Cardiac muscle cell (in vitro differentiated cells and primary cell): ENCODE results near the gene PTPN22. TPM values are rescaled to one million over a fixed set of nuclear protein-coding genes. Genes with fewer than 3 reads are reported as not detected.

Experiments used
- DNase-seq, 2 donors: peaks; one replicate each; pipeline versions ENCODE4 v3.0.0 to v3.0.0-alpha.2; 2010 to 2017; ENCODE audit warnings: low read depth in 1 of 2, low spot score in 1 of 2
- H3K27ac ChIP-seq: fragments of 200-600 bp; sonication (generic); 2 replicates; pipeline ENCODE4 v1.5.1; 2016
- H3K27me3 ChIP-seq: fragments of 200-600 bp; sonication (generic); 2 replicates; pipeline ENCODE4 v1.6.0; 2016; ENCODE audit warnings: control low read depth
- H3K36me3 ChIP-seq: fragments of 200-600 bp; sonication (generic); 2 replicates; pipeline ENCODE4 v1.5.1; 2016; ENCODE audit warnings: control low read depth
- H3K4me1 ChIP-seq: fragments of 200-600 bp; sonication (generic); 2 replicates; pipeline ENCODE4 v1.8.1; 2017; ENCODE audit warnings: low read depth, mild to moderate bottlenecking, mixed run types
- H3K4me3 ChIP-seq: fragments of 200-600 bp; sonication (generic); 2 replicates; pipeline ENCODE4 v1.5.1; 2016; ENCODE audit warnings: mild to moderate bottlenecking
- H3K9me3 ChIP-seq: fragments of 200-600 bp; sonication (generic); 2 replicates; pipeline ENCODE4 v1.5.1; 2017; ENCODE audit warnings: low read depth, mild to moderate bottlenecking, control low read depth
- polyA plus RNA-seq: library from polyadenylated mRNA; unstranded; fragments of >200 nt; fragmentation: Nextera tagmentation; extraction: Ambion mirVana; gene quantifications from 2 replicates; pipeline ENCODE4 v1.2.1, GENCODE V29; 2016
- total RNA-seq: library from RNA; depleted of rRNA; stranded (reverse); fragments of >200 nt; gene quantifications from 2 replicates; pipeline ENCODE4 v1.2.3, GENCODE V29; 2016
- TF ChIP-seq, protein P1 (sequence below): IDR thresholded peaks from 2 replicates; pipeline ENCODE4 v1.5.1; 2012; ENCODE audit warnings: low read depth, mild to moderate bottlenecking, low read length

PTPN22 gene
- total and polyA plus RNA-seq, 2 experiments from 2014 or later: not detected

DNA sequence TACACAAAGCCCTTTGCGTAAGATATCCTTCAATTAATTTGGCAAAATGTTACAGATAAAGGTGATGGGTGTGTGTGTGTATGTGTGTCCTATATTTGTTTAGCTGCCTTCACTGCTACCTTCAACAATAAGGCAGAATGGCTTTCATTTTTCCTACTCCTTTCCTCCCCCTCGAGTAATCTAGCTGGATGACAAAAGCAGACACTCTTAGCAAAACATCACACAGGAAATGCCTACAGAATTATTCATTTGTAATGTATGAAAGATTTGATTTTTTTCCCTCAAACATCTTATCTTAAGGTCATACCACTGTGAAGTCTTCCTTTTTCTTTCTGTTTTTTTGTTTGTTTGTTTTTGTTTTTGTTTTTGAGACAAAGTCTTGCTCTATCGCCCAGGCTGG is 10.6 kb downstream of the PTPN22 start:
- no peak overlapping the region for H3K4me3 ChIP-seq
- no peaks in the 10 kb centered on the region for H3K4me1 ChIP-seq
- no peak overlapping the region for H3K27ac ChIP-seq
- no peaks in the 10 kb centered on the region for H3K27me3 ChIP-seq
- TF ChIP-seq, protein P1, sequence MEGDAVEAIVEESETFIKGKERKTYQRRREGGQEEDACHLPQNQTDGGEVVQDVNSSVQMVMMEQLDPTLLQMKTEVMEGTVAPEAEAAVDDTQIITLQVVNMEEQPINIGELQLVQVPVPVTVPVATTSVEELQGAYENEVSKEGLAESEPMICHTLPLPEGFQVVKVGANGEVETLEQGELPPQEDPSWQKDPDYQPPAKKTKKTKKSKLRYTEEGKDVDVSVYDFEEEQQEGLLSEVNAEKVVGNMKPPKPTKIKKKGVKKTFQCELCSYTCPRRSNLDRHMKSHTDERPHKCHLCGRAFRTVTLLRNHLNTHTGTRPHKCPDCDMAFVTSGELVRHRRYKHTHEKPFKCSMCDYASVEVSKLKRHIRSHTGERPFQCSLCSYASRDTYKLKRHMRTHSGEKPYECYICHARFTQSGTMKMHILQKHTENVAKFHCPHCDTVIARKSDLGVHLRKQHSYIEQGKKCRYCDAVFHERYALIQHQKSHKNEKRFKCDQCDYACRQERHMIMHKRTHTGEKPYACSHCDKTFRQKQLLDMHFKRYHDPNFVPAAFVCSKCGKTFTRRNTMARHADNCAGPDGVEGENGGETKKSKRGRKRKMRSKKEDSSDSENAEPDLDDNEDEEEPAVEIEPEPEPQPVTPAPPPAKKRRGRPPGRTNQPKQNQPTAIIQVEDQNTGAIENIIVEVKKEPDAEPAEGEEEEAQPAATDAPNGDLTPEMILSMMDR: no peak
- peak in 1 of 2 donors; percentile 87 for DNase-seq
- H3K9me3 ChIP-seq: no peaks in the 10 kb centered on the region
- H3K36me3 ChIP-seq: no peaks in the 10 kb centered on the region

DNA sequence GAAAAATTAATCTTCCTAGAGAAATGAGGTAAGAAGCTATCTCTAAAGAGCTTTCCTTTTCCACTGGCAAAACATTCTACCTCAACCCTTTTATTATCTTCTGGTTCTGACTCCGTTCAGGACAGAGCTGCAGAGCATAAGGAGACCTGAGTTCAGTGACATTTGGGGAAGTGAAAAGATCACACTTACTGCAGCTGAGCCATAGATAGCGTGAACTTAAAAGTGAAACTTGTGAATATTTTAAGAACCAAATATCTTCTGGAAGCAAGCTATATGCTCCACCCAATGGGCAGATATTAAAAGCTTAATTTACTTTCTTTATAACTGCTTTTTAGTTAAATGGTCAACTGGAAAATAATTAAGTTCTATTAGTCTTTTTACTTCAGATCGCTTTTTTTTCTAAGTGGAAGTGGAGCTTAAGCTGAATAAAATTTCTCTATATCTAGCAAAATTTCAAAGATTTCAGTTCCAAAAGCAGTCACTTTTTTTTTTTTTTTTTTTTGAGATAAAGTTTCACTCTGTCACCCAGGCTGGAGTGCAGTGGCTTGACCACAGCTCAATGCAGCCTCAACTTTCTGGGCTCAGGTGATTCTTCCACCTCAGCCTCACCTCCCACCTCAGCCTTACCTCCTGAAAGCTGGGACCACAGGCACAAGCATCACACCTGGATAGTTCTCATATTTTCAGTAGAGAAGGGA is 11.9 kb downstream of the PTPN22 start:
- TF ChIP-seq, protein P1: no peak
- Histone ChIP-seq H3K4me1 (no peaks in the 10 kb centered on the region), H3K36me3 (no peaks in the 10 kb centered on the region), H3K9me3 (no peaks in the 10 kb centered on the region), H3K27ac (no peak overlapping the region), H3K27me3 (no peaks in the 10 kb centered on the region), H3K4me3 (no peak overlapping the region)
- DNase-seq: no peak

DNA sequence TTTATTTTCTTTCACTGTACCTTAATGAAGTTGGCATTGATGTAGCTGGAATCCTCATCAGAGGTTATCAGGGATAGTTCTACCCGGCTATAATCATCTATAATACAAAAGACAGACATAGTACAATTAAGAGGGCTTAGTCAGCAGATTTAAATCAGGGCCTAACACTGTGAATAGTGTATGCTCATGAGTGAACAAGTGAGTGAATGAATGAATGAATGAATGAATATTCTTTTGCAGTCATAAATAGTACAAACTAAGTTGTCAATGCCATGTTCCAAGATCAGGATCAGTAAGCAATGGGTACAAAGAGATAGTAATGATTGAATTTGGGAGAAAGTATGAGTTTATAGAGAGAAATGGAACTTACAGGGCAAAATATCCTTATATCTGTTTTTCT is 12.5 kb downstream of the PTPN22 start:
- no peak overlapping the region for H3K4me3 ChIP-seq
- no peaks in the 10 kb centered on the region for H3K4me1 ChIP-seq
- DNase-seq: no peak
- no peaks in the 10 kb centered on the region for H3K9me3 ChIP-seq
- TF ChIP-seq, protein P1: no peak
- H3K27ac ChIP-seq: no peak overlapping the region
- no peaks in the 10 kb centered on the region for H3K36me3 ChIP-seq
- no peaks in the 10 kb centered on the region for H3K27me3 ChIP-seq

DNA sequence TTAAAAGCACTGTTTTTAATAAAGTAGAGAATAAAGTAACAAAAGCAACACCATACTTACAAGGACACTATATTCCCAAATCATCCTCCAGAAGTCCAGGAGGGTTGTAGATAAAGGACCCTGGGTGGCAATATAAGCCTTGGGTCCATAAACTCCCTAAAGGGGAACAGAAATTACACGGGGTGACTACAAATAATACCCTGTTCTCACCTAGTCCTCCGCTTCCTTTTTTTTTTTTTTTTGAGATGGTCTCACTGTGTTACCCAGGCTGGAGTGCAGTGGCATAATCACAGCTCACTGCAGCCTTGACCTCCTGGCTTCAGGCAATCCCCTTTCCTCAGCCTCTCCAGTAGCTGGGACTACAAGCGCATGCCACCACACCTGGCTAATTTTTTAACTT is 13.1 kb downstream of the PTPN22 start:
- Histone ChIP-seq H3K9me3 (no peaks in the 10 kb centered on the region), H3K27me3 (no peaks in the 10 kb centered on the region)
- TF ChIP-seq, protein P1: no peak

DNA sequence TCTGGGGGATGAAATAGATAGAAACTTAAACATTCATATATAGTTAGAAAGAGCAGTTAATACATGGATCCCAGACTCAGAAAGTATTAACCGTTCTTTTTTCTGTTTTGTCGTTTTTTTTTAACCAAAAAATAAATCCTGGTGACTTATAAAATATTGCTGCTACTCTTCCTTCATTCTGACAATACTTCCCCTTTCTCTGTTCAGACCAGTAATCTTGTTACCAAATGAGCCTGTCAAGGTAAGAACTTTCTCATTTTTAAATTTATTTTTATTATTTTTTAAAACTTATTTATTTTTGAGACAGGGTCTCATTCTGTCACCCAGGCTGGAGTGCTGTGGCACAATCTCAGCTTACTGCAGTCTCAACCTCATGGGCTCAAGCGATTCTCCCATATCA is 13.7 kb downstream of the PTPN22 start:
- Histone ChIP-seq H3K9me3 (no peaks in the 10 kb centered on the region), H3K27ac (no peak overlapping the region), H3K27me3 (no peaks in the 10 kb centered on the region), H3K36me3 (no peaks in the 10 kb centered on the region), H3K4me1 (no peaks in the 10 kb centered on the region), H3K4me3 (no peak overlapping the region)
- no peak for DNase-seq
- TF ChIP-seq, protein P1: no peak

More for the DNA sequence above, 13.1 kb downstream of the PTPN22 start:
- H3K36me3 ChIP-seq: no peaks in the 10 kb centered on the region
- H3K27ac ChIP-seq: no peak overlapping the region
- H3K4me1 ChIP-seq: no peaks in the 10 kb centered on the region
- no peak for DNase-seq
- H3K4me3 ChIP-seq: no peak overlapping the region

DNA sequence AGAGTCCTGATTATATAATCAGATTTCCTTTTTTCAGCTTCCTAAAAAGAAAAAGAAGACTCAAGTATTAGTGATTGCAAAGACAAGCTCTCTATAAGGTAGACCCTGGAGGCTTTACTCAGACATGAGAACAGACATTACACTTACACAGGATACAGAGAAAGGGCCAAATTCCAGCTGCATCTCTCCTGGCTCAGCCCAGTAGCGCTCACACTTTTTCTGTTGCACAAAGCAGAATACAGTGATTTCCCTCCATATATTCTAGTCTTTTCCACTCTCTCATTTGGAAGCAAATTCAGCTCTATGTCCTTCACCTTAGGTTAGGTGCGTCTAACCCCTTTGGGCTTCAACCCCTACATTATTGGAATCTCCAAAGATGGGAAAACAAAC is 15.1 kb downstream of the PTPN22 start:
- H3K4me1 ChIP-seq: no peaks in the 10 kb centered on the region
- no peak overlapping the region for H3K27ac ChIP-seq
- H3K27me3 ChIP-seq: no peaks in the 10 kb centered on the region
- no peaks in the 10 kb centered on the region for H3K9me3 ChIP-seq
- TF ChIP-seq, protein P1: no peak
- H3K4me3 ChIP-seq: no peak overlapping the region
- no peak for DNase-seq
- no peaks in the 10 kb centered on the region for H3K36me3 ChIP-seq
